Stimulated activated CD8-positive, alpha-beta memory T cell treated with anti-CD3 and anti-CD28 coated beads, Interleukin-2, amount 100 ng/mL, for 48 hours (primary cell): Measurements from ENCODE around the gene PXK.
A peak's percentile ranks its signal among the peaks of the same experiment; 100 is the strongest.
"Not testable (repeated sequence)": the region's sequence is repeated elsewhere in the genome, so short reads cannot be mapped to it uniquely, and the experiment has no call there.

Source experiments
- DNase-seq, 2 donors: peaks; one replicate each; pipeline ENCODE4 v3.0.0-alpha.2; 2020; ENCODE audit warnings: low read depth in 2 of 2

Gene PXK

GRCh38 chr3:58418227-58418626, 85.5 kb downstream of the PXK start:
- DNase-seq, result no peak

GRCh38 chr3:58419780-58420507, 87.3 kb downstream of the PXK start:
- no peak for DNase-seq

GRCh38 chr3:58421004-58421403, 88.3 kb downstream of the PXK start:
- DNase-seq, result no peak

- no peak for DNase-seq
Observed at GRCh38 chr3:58422756-58423325, 90.1 kb downstream of the PXK start.

GRCh38 chr3:58424613-58425012, 91.9 kb downstream of the PXK start:
- DNase-seq, result no peak

- no peak for DNase-seq
Observed at GRCh38 chr3:58425782-58426181, 93.1 kb downstream of the PXK start.

- no peak for DNase-seq
Observed at GRCh38 chr3:58427661-58428361, 95.1 kb downstream of the PXK start.

GRCh38 chr3:58429657-58430056, 97.0 kb downstream of the PXK start:
- no peak for DNase-seq

- no peak for DNase-seq
Observed at GRCh38 chr3:58432905-58433304, 100.2 kb downstream of the PXK start.

GRCh38 chr3:58433400-58434167, 100.9 kb downstream of the PXK start, which contains the start of gene PDHB:
Gene PDHB (minus strand): TSS chr3:58433832. CDS start chr3:58433809, 23 bp downstream.
- DNase-seq, result peak; percentile 85

- no peak for DNase-seq
Observed at GRCh38 chr3:58434168-58434504, 101.4 kb downstream of the PXK start.

- no peak for DNase-seq
Observed at GRCh38 chr3:58434511-58434910, 101.8 kb downstream of the PXK start.

GRCh38 chr3:58434990-58435389, 102.3 kb downstream of the PXK start:
- no peak for DNase-seq

GRCh38 chr3:58437276-58437675, 104.6 kb downstream of the PXK start:
- not testable (repeated sequence) for DNase-seq

GRCh38 chr3:58440996-58441355, 108.3 kb downstream of the PXK start:
- DNase-seq, result not testable (repeated sequence)

- no peak for DNase-seq
Observed at GRCh38 chr3:58441514-58442450, 109.1 kb downstream of the PXK start.

- DNase-seq, result no peak
Observed at GRCh38 chr3:58452176-58452575, 119.5 kb downstream of the PXK start.

GRCh38 chr3:58459160-58459559, 126.5 kb downstream of the PXK start:
- no peak for DNase-seq

GRCh38 chr3:58462829-58463180, 130.1 kb downstream of the PXK start:
- no peak for DNase-seq

GRCh38 chr3:58463181-58463941, 130.7 kb downstream of the PXK start:
- peak; percentile 71 to 73 for DNase-seq

GRCh38 chr3:58463942-58464271, 131.2 kb downstream of the PXK start:
- no peak for DNase-seq
